Gastroesophageal sphincter (tissue), 3 donors: ENCODE data around the gene C5orf22.

Experiments used
- POLR2A ChIP-seq, 2 donors: fragments of 450-650 bp; IDR thresholded peaks; one replicate each; pipeline ENCODE4 v1.6.1; 2017; ENCODE audit warnings: antibody characterized with exemption in 2 of 2, mild to moderate bottlenecking in 2 of 2, moderate library complexity in 1 of 2
- POLR2AphosphoS5 ChIP-seq: sonication (generic); formaldehyde crosslinking; IDR thresholded peaks from one replicate; pipeline ENCODE4 v1.6.1; 2017; ENCODE audit warnings: antibody characterized with exemption
- TF ChIP-seq, protein P1 (sequence below), 4 experiments: fragments of 200-600 bp in 2 of 4; fragments of 450-650 bp in 2 of 4; sonication (generic) in 1 of 4; IDR thresholded peaks; one replicate each; pipeline ENCODE4 v1.5.1; 2017 to 2019; ENCODE audit warnings: antibody characterized with exemption in 4 of 4, mild to moderate bottlenecking in 2 of 4, moderate library complexity in 2 of 4

DNA sequence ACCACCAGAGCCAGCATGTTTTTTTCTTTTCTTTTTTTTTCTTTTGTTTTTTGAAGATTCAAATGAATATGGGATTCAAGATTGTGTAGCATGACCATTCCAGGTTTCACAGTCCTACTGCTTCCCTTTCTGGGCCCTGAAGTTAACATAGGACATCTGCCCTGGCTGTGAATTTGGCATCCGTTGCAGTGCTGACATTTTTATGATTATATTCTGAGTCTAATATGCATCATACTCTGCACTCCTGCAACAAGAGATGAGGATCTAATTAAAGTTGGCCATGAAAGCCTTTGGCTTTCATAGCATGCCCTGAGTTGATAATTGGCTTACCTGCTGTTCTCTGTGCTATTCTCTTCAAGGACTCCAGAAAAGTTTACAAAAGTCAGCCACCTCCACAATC, 29.8 kb downstream of the C5orf22 start:
- TF ChIP-seq, protein P1, sequence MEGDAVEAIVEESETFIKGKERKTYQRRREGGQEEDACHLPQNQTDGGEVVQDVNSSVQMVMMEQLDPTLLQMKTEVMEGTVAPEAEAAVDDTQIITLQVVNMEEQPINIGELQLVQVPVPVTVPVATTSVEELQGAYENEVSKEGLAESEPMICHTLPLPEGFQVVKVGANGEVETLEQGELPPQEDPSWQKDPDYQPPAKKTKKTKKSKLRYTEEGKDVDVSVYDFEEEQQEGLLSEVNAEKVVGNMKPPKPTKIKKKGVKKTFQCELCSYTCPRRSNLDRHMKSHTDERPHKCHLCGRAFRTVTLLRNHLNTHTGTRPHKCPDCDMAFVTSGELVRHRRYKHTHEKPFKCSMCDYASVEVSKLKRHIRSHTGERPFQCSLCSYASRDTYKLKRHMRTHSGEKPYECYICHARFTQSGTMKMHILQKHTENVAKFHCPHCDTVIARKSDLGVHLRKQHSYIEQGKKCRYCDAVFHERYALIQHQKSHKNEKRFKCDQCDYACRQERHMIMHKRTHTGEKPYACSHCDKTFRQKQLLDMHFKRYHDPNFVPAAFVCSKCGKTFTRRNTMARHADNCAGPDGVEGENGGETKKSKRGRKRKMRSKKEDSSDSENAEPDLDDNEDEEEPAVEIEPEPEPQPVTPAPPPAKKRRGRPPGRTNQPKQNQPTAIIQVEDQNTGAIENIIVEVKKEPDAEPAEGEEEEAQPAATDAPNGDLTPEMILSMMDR (IDR thresholded peaks at IDR 0.05), result no peak
- no peak for TF ChIP-seq POLR2A (IDR thresholded peaks at IDR 0.05)
- TF ChIP-seq POLR2AphosphoS5, result no peak
